Measurements from ENCODE around the gene MED9. TPM values are rescaled to one million over a fixed set of nuclear protein-coding genes. Genes with fewer than 3 reads are reported as not detected.

Gene MED9
- total and polyA plus RNA-seq, 2 donors, result 9.5 to 17.5 TPM

- 77% methylated on average over 23 of the region's 23 CpGs for WGBS
- H3K27ac ChIP-seq (ENCODE audit: low read depth), result no peak overlapping the region
- no peaks in the 10 kb centered on the region for H3K4me1 ChIP-seq (ENCODE audit: insufficient read depth)
- H3K36me3 ChIP-seq (ENCODE audit: insufficient read depth), result no peaks in the 10 kb centered on the region
- H3K4me3 ChIP-seq (ENCODE audit: low read depth, low read length), result no peak overlapping the region
- DNase-seq (ENCODE audit: extremely low spot score), result no peak
Measured at GRCh38 chr17:17540935-17541639, 64.3 kb downstream of the MED9 start.

GRCh38 chr17:17541640-17542001 is 64.8 kb downstream of the MED9 start:
- H3K36me3 ChIP-seq (ENCODE audit: insufficient read depth), result no peaks in the 10 kb centered on the region
- WGBS, result 71% methylated on average over 5 of the region's 5 CpGs
- H3K4me3 ChIP-seq (ENCODE audit: low read depth, low read length), result no peak overlapping the region
- H3K27ac ChIP-seq (ENCODE audit: low read depth), result no peak overlapping the region
- DNase-seq (ENCODE audit: extremely low spot score), result no peak
- H3K4me1 ChIP-seq (ENCODE audit: insufficient read depth), result no peaks in the 10 kb centered on the region

Small RNAs within 50 kb of the gene (small RNA-seq; reads per million reads assigned to genes)
- not detected for gene RF00019

Other genes starting within 250 kb of the MED9 start
- gene FLCN, start 239.8 kb upstream of the MED9 start, total RNA-seq, result 31.3 TPM
- 35.9 TPM for gene FLCN, start 239.8 kb upstream of the MED9 start, polyA plus RNA-seq
- gene COPS3, start 195.8 kb upstream of the MED9 start, total RNA-seq, result 81.4 TPM
- gene COPS3, start 195.8 kb upstream of the MED9 start, polyA plus RNA-seq, result 51.1 TPM
- 1.6 TPM for gene NT5M, start 173.6 kb upstream of the MED9 start, total RNA-seq
- 5.9 TPM for gene NT5M, start 173.6 kb upstream of the MED9 start, polyA plus RNA-seq
- 2.6 TPM for gene RASD1, start 19.4 kb downstream of the MED9 start, total RNA-seq
- 12.5 TPM for gene RASD1, start 19.4 kb downstream of the MED9 start, polyA plus RNA-seq
- gene PEMT, start 114.7 kb downstream of the MED9 start, total RNA-seq, result 10.9 TPM
- 36.2 TPM for gene PEMT, start 114.7 kb downstream of the MED9 start, polyA plus RNA-seq
- 17.5 TPM for gene RAI1, start 204.5 kb downstream of the MED9 start, total RNA-seq
- 20.2 TPM for gene RAI1, start 204.5 kb downstream of the MED9 start, polyA plus RNA-seq

Measured in urinary bladder (tissue), 4 donors.